A549 (cell line): ENCODE measurements around the gene CYLD. TPM values are rescaled to one million over a fixed set of nuclear protein-coding genes. Genes with fewer than 3 reads are reported as not detected.

Experiments
- ATAC-seq, 2 experiments: fragments of 200-7000 bp in 1 of 2; fragments of >200 bp in 1 of 2; cut with Nextera tagmentation in 1 of 2; cut with Tn5 transposase in 1 of 2; 3 replicates each; pipeline versions ENCODE4 v1.8.0 to v1.9.1; 2018 to 2020; ENCODE audit warnings: mild to moderate bottlenecking in 1 of 2, moderate library complexity in 1 of 2
- CTCF ChIA-PET: fragments of 300-600 bp; sonication (Branson Sonifier 250); formaldehyde crosslinking; extraction: SDS; loops from one replicate; lab custom pipeline; 2021; ENCODE audit warnings: antibody characterized with exemption, inconsistent platforms; lab: Yijun Ruan, JAX
- POLR2A ChIA-PET: fragments of 350-600 bp; formaldehyde crosslinking; extraction: SDS; loops from one replicate; lab custom pipeline; 2021; ENCODE audit warnings: antibody characterized with exemption, inconsistent platforms; lab: Yijun Ruan, JAX
- DNase-seq, 2 experiments: peaks; one replicate each; pipeline versions ENCODE4 v3.0.0 to v3.0.0-alpha.2; 2011 to 2016; ENCODE audit warnings: low read depth in 1 of 2, low spot score in 1 of 2
- FAIRE-seq: peaks from 2 replicates; lab custom pipeline; 2011; peaks lifted over from hg19 to GRCh38; lab: Jason Lieb, UNC
- H3K27ac ChIP-seq, 2 experiments: fragments of >200 bp; sonication (Bioruptor Twin); formaldehyde crosslinking; 3 replicates each; pipeline ENCODE4 v1.5.1; 2016 to 2017
- H3K4me1 ChIP-seq: fragments of >200 bp; sonication (Bioruptor Twin); formaldehyde crosslinking; 3 replicates; pipeline ENCODE4 v1.6.1; 2016
- H3K4me2 ChIP-seq: fragments of >200 bp; sonication (Bioruptor Twin); formaldehyde crosslinking; 3 replicates; pipeline ENCODE4 v1.6.1; 2016
- H3K4me3 ChIP-seq: fragments of >200 bp; sonication (Bioruptor Twin); formaldehyde crosslinking; 3 replicates; pipeline ENCODE4 v1.5.1; 2016
- H3K9me3 ChIP-seq: fragments of >200 bp; sonication (Bioruptor Twin); formaldehyde crosslinking; 3 replicates; pipeline ENCODE4 v1.6.1; 2016
- ESRRA ChIP-seq: fragments of 150-350 bp; IDR thresholded peaks from 2 replicates; pipeline ENCODE4 v1.6.1; 2014; ENCODE audit warnings: mild to moderate bottlenecking, low read length, borderline replicate concordance
- FOSL2 ChIP-seq, 2 experiments: fragments of 450-650 bp in 1 of 2; fragments of >200 bp in 1 of 2; sonication (Bioruptor Twin) in 1 of 2; formaldehyde crosslinking; IDR thresholded peaks; 2 replicates each; pipeline versions ENCODE4 v1.5.0 to v1.6.1; 2016 to 2020; ENCODE audit warnings: mild to moderate bottlenecking in 1 of 2, moderate library complexity in 1 of 2
- FOXS1 ChIP-seq: fragments of 250-450 bp; sonication (Bioruptor Pico); IDR thresholded peaks from 2 replicates; pipeline ENCODE4 v1.5.0; 2020; ENCODE audit warnings: mild to moderate bottlenecking, moderate library complexity
- HOXB5 ChIP-seq: fragments of 250-450 bp; sonication (Bioruptor Pico); IDR thresholded peaks from 2 replicates; pipeline ENCODE4 v1.5.0; 2020; ENCODE audit warnings: mild to moderate bottlenecking, moderate library complexity
- JUNB ChIP-seq: fragments of >200 bp; sonication (Bioruptor Twin); formaldehyde crosslinking; IDR thresholded peaks from 2 replicates; pipeline ENCODE4 v1.6.1; 2016
- MAX ChIP-seq: IDR thresholded peaks from 2 replicates; pipeline ENCODE4 v1.6.1; 2012
- MAZ ChIP-seq: fragments of 150-350 bp; IDR thresholded peaks from 2 replicates; pipeline ENCODE4 v1.6.1; 2014; ENCODE audit warnings: antibody characterized with exemption, low read depth, low read length, borderline replicate concordance
- NPAS2 ChIP-seq: fragments of 250-450 bp; sonication (Bioruptor Pico); IDR thresholded peaks from 2 replicates; pipeline ENCODE4 v1.8.0; 2022; ENCODE audit warnings: mild to moderate bottlenecking, moderate library complexity, borderline replicate concordance
- NR3C1 ChIP-seq: fragments of >200 bp; sonication (Bioruptor Twin); formaldehyde crosslinking; IDR thresholded peaks from 3 replicates; pipeline ENCODE4 v1.6.1; 2017
- PBX3 ChIP-seq: IDR thresholded peaks from 2 replicates; pipeline ENCODE4 v1.6.1; 2012
- PHF8 ChIP-seq: fragments of 200-600 bp; sonication (generic); IDR thresholded peaks from 2 replicates; pipeline ENCODE4 v1.6.1; 2016; ENCODE audit warnings: low read depth, mild to moderate bottlenecking, antibody characterized with exemption, moderate library complexity, borderline replicate concordance
- POLR2A ChIP-seq: IDR thresholded peaks from 2 replicates; pipeline ENCODE4 v1.6.1; 2012; ENCODE audit warnings: mild to moderate bottlenecking, low read length
- RAD21 ChIP-seq, 2 experiments: fragments of >200 bp in 1 of 2; sonication (Bioruptor Twin) in 1 of 2; formaldehyde crosslinking in 1 of 2; IDR thresholded peaks in 1 of 2; conservative IDR thresholded peaks in 1 of 2; 2 replicates in 1 of 2; 3 replicates in 1 of 2; pipeline ENCODE4 v1.6.1; 2012 to 2018; ENCODE audit warnings: inconsistent platforms in 1 of 2
- RCOR1 ChIP-seq: fragments of 150-350 bp; IDR thresholded peaks from 2 replicates; pipeline ENCODE4 v1.6.1; 2014; ENCODE audit warnings: antibody characterized with exemption, low read length, low read depth
- RFX5 ChIP-seq: fragments of 450-650 bp; IDR thresholded peaks from 2 replicates; pipeline ENCODE4 v1.7.1; 2014; ENCODE audit warnings: antibody characterized with exemption, mild to moderate bottlenecking, moderate library complexity
- SMC3 ChIP-seq: fragments of >200 bp; sonication (Bioruptor Twin); formaldehyde crosslinking; IDR thresholded peaks from 3 replicates; pipeline ENCODE4 v1.6.1; 2018; ENCODE audit warnings: inconsistent platforms
- TFCP2L1 ChIP-seq: fragments of 250-450 bp; sonication (Bioruptor Pico); IDR thresholded peaks from 2 replicates; pipeline ENCODE4 v1.5.0; 2021; ENCODE audit warnings: mild to moderate bottlenecking
- WGBS: methylation state at CpG from one replicate; pipeline ENCODE4 v1.1.6; 2017; ENCODE audit errors: missing lambda C conversion rate; 5-methylcytosine and 5-hydroxymethylcytosine counted together
- polyA plus RNA-seq, 4 experiments: library from polyadenylated mRNA; depleted of rRNA in 3 of 4; stranded (reverse); fragments of >200 nt; fragmentation: RNase III in 1 of 4; extraction: RNeasy Plus Mini Kit Qiagen cat#74134 plus additional on column Dnase treatment in 1 of 4; gene quantifications; 2 replicates in 3 of 4; 3 replicates in 1 of 4; pipeline ENCODE4 v1.2.3, GENCODE V29; 2011 to 2017
- TF ChIP-seq, protein P1 (sequence below): fragments of 200-600 bp; sonication (generic); IDR thresholded peaks from 2 replicates; pipeline ENCODE4 v1.6.1; 2016; ENCODE audit warnings: antibody characterized with exemption, mild to moderate bottlenecking, moderate library complexity
- TF ChIP-seq, protein P2 (sequence below): fragments of >200 bp; sonication (Bioruptor Twin); formaldehyde crosslinking; IDR thresholded peaks from 2 replicates; pipeline ENCODE4 v1.6.1; 2016
- TF ChIP-seq, protein P3 (sequence below): fragments of 250-450 bp; sonication (Bioruptor Pico); IDR thresholded peaks from 2 replicates; pipeline ENCODE4 v1.5.0; 2020; ENCODE audit warnings: low read depth, mild to moderate bottlenecking, moderate library complexity

Gene CYLD
- polyA plus RNA-seq, 2 of the 4 experiments (the other 2 are of a cell fraction): 6.5 to 12.7 TPM

DNA sequence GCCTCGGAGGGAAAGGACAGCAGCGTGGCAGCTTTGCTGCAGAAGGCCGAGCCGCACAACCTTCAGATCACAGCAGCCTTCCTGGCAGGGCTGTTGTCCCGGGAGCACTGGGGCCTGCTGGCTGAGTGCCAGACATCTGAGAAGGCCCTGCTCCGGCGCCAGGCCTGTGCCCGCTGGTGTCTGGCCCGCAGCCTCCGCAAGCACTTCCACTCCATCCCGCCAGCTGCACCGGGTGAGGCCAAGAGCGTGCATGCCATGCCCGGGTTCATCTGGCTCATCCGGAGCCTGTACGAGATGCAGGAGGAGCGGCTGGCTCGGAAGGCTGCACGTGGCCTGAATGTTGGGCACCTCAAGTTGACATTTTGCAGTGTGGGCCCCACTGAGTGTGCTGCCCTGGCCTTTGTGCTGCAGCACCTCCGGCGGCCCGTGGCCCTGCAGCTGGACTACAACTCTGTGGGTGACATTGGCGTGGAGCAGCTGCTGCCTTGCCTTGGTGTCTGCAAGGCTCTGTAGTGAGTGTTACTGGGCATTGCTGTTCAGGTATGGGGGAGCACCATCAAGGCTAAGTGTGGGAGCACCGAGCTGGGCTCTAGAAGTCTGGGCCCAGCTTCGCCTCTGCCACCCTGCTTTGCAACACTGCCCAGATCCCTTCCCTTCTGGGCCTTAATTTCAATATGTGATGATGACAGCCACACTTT, 29.9 kb upstream of the CYLD start:
- ATAC-seq: no peak
- Histone ChIP-seq H3K27ac (no peak overlapping the region), H3K4me2 (no peak overlapping the region), H3K4me1 (no peaks in the 10 kb centered on the region), H3K4me3 (no peak overlapping the region), H3K9me3 (no peaks in the 10 kb centered on the region)
- POLR2A ChIA-PET: no interaction called here
- CTCF ChIA-PET: no interaction called here
- TF ChIP-seq PBX3 (no peak), SMC3 (no peak), FOXS1 (CRISPR knock-in tag) (no peak), POLR2A (no peak)
- TF ChIP-seq, protein P1, sequence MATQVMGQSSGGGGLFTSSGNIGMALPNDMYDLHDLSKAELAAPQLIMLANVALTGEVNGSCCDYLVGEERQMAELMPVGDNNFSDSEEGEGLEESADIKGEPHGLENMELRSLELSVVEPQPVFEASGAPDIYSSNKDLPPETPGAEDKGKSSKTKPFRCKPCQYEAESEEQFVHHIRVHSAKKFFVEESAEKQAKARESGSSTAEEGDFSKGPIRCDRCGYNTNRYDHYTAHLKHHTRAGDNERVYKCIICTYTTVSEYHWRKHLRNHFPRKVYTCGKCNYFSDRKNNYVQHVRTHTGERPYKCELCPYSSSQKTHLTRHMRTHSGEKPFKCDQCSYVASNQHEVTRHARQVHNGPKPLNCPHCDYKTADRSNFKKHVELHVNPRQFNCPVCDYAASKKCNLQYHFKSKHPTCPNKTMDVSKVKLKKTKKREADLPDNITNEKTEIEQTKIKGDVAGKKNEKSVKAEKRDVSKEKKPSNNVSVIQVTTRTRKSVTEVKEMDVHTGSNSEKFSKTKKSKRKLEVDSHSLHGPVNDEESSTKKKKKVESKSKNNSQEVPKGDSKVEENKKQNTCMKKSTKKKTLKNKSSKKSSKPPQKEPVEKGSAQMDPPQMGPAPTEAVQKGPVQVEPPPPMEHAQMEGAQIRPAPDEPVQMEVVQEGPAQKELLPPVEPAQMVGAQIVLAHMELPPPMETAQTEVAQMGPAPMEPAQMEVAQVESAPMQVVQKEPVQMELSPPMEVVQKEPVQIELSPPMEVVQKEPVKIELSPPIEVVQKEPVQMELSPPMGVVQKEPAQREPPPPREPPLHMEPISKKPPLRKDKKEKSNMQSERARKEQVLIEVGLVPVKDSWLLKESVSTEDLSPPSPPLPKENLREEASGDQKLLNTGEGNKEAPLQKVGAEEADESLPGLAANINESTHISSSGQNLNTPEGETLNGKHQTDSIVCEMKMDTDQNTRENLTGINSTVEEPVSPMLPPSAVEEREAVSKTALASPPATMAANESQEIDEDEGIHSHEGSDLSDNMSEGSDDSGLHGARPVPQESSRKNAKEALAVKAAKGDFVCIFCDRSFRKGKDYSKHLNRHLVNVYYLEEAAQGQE: no peak
- FAIRE-seq: no peak
- DNase-seq: no peak
- WGBS: 60% methylated on average over 18 of the region's 25 CpGs

DNA sequence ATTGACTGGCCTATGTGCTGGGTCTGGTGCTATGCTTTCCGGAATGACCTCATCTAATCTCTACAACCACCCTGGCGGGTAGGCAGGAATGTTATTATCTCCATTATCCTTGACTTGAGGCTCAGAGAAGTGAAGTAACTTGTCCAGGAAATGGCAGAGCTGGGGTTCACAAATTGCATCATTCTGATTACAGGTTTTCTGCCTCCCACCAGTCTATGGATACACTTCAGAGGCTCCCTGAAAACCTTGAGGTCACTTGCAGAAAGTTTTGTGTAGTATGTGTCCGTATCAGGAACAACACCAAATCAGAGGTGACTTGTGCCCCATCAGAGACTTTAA, 29.4 kb upstream of the CYLD start:
- ChIA-PET POLR2A (no interaction called here), CTCF (interaction anchor here (2.0 kb wide), 1 partner anchor 47 kb away, joined by 6 read pairs; no protein-coding TSS in a partner anchor)
- Histone ChIP-seq H3K9me3 (no peaks in the 10 kb centered on the region), H3K4me2 (no peak overlapping the region), H3K27ac (no peak overlapping the region)
- ATAC-seq: no peak
- 36% methylated on average over 3 of the region's 3 CpGs for WGBS
- TF ChIP-seq MAZ (no peak), PBX3 (no peak), FOSL2 (IDR thresholded peaks at IDR 0.05) (no peak), FOSL2 (CRISPR knock-in tag; IDR thresholded peaks at IDR 0.05) (no peak), RAD21 (conservative IDR thresholded peaks at IDR 0.05 in 1 of 2, IDR thresholded peaks at IDR 0.05 in 1 of 2) (no peak), RCOR1 (no peak), TFCP2L1 (CRISPR knock-in tag) (no peak), PHF8 (no peak), JUNB (no peak), ESRRA (no peak), NPAS2 (CRISPR knock-in tag) (no peak)
- TF ChIP-seq, protein P2, sequence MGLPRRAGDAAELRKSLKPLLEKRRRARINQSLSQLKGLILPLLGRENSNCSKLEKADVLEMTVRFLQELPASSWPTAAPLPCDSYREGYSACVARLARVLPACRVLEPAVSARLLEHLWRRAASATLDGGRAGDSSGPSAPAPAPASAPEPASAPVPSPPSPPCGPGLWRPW: no peak
- TF ChIP-seq, all 56 proteins: peak for 0
- FAIRE-seq: no peak
- DNase-seq: no peak
- no peaks in the 10 kb centered on the region for H3K4me1 ChIP-seq
- H3K4me3 ChIP-seq: no peak overlapping the region

GRCh38 chr16:50712956-50713355, 28.9 kb upstream of the CYLD start:
- Histone ChIP-seq H3K4me1 (no peaks in the 10 kb centered on the region), H3K4me3 (no peak overlapping the region), H3K9me3 (no peaks in the 10 kb centered on the region), H3K27ac (no peak overlapping the region), H3K4me2 (no peak overlapping the region)
- 47% methylated on average over 4 of the region's 4 CpGs for WGBS
- ChIA-PET CTCF (interaction anchor here (2.0 kb wide), 1 partner anchor 48 kb away, joined by 6 read pairs; no protein-coding TSS in a partner anchor), POLR2A (no interaction called here)
- no peak for ATAC-seq
- no peak for FAIRE-seq
- no peak for TF ChIP-seq NR3C1
- TF ChIP-seq RFX5: no peak
- no peak for TF ChIP-seq JUNB
- no peak for TF ChIP-seq HOXB5 (CRISPR knock-in tag)
- TF ChIP-seq, protein P3, sequence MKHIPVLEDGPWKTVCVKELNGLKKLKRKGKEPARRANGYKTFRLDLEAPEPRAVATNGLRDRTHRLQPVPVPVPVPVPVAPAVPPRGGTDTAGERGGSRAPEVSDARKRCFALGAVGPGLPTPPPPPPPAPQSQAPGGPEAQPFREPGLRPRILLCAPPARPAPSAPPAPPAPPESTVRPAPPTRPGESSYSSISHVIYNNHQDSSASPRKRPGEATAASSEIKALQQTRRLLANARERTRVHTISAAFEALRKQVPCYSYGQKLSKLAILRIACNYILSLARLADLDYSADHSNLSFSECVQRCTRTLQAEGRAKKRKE: no peak
- TF ChIP-seq MAX: no peak
- TF ChIP-seq PBX3: no peak
- TF ChIP-seq ESRRA: no peak
- DNase-seq: no peak
